NCI-H2081 (cell line): Measurements from ENCODE around the gene CLN6.
"Not testable (repeated sequence)": the region's sequence is repeated elsewhere in the genome, so short reads cannot be mapped to it uniquely, and the experiment has no call there.

Experiments used
- DNase-seq, 2 experiments: peaks; one replicate each; lab custom pipeline; 2025; lab: John Stamatoyannopoulos, UW

Gene CLN6

DNA sequence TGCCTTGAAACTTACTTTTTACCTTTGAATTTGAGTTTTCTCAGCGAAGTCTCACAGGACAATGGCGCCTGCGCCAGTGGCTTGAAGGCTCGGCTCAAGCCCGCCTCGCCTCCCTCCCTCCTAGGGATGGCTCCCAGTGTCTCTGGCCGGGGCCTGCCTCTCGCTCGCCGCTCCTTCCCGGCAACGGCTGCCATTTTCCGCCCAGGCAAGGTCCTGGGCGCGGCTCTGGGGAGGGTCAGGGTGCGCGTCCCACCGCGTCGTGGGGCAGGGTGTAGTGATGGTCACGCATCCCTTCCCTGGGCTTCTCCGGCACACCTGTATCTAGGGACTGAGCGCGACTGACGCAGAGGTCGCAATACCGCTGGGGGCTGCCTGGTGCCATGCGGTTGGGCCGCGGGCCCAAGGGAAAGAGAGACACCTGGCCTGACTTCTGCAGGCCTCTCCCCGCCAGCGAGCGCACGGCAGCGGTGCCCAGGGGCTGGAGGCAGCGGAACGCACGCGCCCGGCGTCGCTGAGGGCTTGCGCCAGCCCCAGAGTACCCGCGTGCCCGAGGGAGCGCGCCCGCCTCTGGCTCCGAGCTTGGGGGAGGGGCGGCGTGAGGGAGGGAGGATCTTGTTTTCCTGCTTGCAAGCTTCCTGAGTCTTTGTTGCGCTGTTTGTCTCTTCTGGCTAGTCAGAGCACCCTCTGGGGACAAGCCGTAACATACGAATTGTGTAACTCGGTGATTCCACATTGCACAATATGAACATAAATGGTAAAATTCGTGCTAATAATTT, 27.3 kb upstream of the CLN6 start:
- DNase-seq: no peak

DNA sequence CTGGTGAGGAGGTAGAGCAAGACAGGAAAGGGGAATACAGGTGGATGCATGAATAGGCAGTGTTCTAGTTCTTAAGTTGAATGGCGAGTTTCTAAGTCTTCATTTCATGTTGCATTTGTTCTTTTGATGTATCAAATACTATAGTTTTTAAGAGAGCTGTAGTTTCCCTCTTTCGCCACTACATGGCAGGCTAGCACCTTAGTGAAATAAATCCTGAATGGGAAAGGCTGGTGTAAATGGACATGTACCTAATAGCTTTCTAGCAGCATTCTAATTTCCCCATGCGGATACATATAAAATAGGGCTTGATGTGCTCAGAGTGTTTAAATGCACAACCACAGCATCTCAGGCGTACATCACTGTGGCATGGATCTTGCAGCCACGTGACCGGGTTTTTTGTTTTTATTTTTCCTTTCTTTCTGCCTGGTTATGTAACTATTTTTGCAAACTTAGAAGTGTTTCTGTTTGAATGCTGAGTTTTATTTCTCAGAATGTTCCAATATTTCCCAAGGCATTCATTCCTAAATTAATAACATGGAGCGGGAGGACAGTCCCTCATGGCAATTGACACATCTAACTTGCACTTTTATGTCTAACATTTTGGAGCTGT, 23.5 kb upstream of the CLN6 start:
- peak; percentile 71 to 77 for DNase-seq

DNA sequence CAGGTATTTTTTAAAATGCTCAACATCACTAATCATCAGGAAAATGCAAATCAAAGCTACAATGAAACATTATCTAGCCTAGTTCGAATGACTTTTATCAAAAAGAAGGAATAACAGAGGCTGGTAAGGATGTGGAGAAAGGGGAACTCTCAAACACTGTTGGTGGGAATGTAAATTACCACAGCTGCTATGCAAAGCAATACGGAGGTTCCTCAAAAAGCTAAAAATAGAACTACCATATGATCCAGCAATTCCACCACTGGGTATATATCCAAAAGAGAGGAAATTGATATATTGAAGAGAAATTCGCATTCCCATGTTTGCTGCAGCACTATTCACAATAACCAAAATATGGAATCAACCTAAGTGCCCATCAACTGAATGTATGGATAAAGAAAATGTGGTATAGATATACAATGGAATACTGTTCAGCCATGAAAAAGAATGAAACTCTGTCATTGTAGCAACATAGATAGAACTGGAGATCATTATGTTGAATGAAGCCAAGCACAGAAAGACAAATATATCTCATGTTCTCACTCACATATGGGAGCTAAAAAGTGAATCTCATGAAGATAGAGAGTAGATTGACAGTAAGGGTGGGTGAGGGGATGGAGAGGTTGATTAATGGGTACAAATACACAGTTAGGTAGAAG, 19.7 kb upstream of the CLN6 start:
- no peak for DNase-seq

DNA sequence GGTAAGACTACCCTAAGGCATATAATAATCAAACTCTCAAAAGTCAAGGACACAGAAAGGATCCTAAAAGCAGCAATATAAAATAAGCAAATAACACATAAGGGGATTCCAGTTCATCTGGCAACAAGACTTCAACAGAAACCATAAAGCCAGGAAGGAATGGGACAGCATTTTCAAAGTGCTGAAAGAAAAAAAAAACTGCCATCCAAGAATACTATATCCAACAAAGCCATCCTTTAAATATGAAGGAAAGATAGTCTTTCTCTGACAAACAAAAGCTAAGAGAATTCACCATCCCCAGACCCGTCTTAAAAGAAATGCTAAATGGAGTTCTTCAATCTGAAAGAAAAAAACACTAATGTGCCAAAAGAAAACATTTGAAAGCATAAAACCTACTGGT, 14.7 kb upstream of the CLN6 start:
- DNase-seq: no peak

DNA sequence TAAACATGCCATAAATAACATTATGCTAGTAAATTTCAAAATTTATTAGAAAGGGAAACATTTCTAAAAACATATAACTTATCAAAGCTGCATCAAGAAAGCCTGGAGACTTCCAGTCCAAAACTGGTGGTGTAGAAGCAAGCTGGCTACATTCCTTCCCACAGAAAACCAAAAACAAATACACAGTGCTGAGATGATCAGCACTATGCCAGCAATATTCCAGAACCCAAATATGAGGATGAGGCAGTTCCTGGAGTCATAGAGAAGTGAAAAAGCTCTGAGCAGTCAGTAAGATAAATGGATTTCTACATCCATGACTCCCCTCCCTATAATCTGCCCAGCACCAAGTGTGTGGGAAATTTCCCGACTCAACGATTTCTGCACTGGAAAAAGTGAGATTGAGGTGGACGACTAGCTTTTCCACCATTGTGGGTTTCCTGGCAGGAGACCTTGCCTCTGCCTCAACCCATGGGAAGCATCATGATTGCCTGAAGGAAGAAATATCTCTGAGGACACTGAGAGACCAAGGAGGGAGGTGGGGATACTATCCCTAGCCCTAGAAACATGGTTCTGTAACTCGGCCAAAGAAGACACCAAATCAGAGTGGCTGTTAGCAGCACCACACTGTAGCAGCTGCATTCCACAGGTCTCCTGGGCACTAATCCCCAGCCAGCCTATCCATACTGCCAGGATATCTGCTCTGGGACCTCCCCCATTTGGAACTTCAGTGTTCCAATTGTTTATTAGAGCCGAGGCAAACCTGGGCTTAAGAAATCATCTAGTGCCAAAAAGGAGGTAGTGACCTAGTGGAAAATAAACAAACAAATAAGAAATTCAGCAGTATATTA, 11.8 kb upstream of the CLN6 start:
- DNase-seq: no peak

DNA sequence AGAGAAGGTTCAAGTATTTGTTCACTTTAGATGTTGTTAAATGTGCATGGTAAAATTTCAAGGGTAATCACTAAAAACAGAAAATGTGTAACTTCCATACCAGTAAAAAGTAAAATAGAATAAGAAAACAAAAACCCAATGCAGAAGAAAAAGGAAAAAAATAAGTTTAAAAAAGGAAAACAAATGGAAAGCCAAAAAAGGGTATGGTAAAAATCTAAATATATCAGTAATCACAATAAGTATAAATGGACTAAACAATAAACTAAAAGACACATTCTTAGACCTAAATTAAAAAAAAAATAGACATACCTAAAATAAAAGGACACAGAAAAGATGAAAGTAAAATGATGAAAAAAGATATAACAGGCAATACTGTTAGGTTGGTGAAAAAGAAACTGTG, 9.5 kb upstream of the CLN6 start:
- DNase-seq: no peak

DNA sequence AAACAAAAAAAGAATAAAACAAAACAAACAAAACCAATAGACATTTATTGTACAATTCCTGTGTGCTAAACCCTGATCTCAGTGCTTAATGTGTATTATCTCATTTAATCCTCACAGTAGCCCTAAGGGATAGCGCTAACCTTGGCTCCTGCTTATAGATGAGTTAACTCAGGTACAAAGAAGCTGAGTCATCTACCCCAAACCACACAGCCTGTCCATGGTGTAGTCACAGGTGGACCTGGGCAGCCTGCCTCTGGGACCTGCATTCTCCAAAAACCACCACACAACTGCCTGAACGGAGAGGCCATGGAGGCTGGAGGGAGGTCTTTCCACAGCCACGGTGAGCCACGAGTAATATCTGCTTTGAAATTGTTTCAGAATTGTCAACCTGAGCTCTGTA, 5.5 kb upstream of the CLN6 start:
- no peak for DNase-seq

DNA sequence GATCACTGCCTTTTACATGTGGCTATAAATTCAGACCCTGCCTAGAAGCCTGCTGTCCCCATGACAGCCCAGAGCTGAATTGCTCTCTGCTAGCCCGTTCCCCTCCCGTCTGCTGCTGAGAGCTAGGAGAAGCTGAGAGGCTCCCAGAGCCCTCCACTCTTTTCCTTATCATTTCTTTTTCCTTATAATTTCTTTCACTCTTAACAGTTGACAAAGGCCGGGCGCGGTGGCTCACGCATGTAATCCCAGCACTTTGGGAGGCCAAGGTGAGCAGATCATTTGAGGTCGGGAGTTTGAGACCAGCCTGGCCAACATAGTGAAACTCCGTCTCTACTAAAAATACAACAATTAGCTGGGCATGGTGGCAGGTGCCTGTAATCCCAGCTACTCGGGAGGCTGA, 5.0 kb upstream of the CLN6 start:
- not testable (repeated sequence) for DNase-seq

DNA sequence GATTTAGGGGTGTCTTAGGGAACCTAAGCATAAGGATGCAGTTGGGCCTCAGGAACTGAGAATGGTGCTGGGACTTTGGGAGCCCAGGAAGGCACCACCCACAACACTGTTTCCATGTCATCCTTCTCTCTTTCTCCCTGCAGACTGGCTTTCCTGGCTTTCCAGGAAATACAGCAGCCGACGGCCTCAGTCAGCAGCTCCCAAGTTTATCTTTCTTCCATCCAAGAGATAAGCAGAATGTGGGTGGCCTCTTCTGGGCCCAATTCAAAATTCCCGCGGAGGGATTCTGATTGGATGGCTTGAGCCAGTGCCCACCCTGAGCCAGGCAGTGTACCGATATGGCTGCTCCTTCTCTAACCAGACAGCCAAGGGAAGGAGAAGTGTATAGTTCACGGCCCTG, 4.5 kb upstream of the CLN6 start:
- no peak for DNase-seq

DNA sequence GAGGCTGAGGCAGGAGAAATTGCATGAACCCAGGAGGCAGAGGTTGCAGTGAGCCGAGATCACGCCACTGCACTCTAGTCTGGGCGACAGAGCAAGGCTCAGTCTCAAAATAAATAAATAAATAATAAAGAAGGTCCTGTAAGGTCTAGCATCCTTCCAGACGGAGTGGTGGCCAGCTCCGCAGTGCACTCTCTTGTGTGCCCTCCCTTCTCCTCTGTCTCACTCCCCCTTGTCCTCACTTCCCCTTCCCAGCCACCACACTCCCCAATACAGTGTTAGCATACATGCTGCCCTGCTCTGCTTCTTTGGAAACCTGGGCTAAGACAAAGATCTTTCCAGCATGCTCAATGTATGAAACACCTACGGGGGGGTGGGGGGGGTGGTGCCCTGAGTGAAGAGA, 3.4 kb upstream of the CLN6 start:
- DNase-seq: no peak

DNA sequence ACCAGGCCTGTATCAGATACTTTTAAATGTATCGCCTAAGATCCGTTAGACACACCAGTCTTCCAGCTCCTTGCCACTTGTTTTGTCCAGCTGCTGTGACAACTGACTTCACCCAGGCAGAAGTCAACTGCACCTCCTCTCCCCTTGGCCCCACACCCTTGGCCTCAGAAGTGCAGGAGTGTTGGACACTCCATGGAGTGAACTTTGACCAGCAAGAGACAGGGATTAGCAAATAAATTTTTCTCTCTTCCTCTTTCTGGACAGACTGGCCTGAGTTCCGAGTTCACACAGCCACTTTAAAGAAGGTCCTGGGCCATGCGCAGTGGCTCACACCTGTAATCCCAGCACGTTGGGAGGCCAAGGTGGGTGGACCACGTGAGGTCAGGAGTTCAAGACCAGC, 2.9 kb upstream of the CLN6 start:
- no peak for DNase-seq

DNA sequence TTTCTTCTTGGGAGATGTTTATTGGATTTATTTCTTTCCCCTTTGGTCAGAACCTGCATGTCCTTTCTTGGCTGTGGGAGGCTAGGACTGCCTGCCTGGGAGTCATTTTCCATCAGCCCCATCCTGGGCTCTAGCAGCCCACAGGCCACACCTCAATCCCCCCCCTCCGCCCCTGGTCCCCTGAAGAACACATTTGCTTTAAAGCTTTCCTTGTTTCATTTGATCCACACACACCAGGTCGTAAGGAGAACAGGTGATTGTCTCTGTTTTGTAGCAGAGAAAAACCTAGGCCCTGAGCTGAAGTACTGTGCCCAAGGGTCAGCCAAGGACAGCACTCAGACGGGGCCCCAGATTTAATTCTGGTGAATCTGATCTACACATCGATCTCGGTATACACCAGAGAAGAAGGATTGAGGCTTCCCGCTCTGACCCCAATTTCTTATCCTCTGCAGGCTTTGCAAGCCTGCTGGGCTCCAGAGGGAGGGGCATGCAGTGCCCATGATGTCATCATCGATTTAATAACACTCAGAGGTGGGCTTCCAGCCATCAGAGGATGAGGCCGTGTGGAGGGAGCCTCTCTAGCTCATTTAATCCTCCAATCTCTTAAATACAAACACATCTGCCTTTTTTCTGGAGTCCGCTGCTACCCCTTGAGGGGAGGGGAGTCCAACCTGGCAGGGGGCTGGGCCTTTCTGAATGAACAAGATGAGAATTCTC, 1.7 kb upstream of the CLN6 start:
- no peak for DNase-seq

DNA sequence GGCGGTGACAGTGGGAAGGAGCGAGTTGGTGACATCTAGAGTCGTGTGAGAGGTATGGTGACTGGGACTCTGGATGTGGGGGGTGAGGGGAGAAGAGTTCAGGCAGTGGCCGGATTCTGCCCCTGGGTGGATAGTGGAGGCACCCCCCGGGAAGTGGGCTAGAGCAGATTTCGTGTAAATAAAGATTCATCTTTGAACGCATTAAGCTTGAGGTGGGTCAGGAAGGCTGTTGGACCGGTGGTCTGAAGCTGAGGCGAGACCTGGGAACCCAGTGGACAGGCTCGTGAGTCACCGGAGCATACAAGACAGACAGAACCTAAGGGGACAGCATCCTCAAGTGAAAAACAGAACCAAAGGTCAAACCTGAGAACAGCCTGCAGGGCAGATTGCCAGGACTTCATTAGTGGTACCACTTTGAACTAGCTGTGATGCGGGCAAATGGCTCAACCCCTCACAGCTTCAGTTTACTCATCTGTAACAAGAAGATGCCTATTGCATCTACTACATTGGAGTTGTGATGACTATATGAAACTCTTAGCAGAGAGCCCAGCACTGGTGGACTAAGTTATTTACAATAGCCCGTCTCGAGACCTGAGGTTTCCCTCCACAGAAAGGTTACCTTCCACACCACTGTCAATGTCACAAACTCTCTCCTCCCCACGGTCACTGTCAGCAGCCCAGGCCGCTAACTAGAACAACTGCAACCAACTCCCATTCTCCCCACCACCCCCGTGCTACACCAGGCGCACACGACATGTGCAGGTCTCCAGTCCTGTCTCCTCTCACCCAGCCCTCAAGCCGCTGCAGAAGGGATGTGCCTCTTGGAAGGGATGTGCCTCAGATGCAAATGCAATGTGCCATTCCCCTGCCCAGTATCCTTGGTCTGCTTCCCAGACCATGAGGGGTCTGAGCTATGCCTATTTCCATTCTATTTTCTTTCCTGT, 901 bp upstream of the CLN6 start:
- peak in 1 of 2 experiments; percentile 17 for DNase-seq

DNA sequence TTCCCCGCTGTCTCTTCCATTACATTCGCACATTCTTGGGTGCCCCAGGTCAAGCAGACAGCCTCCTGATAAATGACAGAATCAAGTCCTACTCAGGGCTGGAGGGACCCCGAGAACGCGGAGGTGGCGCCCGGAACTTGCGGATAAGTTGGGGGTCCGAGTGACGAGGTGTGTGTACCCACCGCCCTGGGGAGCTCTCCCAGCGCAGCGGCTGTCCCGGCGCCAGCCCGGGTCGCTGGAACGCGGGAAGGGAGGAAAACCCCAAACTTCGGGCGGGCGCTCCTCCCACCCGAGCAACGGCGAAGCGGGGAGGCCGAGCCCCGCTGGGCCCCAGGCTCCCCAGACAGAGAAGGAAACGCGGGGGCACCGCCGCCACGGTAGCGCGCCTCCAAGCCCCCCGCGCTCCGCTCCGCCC, 550 bp downstream of the CLN6 start:
- no peak for DNase-seq

DNA sequence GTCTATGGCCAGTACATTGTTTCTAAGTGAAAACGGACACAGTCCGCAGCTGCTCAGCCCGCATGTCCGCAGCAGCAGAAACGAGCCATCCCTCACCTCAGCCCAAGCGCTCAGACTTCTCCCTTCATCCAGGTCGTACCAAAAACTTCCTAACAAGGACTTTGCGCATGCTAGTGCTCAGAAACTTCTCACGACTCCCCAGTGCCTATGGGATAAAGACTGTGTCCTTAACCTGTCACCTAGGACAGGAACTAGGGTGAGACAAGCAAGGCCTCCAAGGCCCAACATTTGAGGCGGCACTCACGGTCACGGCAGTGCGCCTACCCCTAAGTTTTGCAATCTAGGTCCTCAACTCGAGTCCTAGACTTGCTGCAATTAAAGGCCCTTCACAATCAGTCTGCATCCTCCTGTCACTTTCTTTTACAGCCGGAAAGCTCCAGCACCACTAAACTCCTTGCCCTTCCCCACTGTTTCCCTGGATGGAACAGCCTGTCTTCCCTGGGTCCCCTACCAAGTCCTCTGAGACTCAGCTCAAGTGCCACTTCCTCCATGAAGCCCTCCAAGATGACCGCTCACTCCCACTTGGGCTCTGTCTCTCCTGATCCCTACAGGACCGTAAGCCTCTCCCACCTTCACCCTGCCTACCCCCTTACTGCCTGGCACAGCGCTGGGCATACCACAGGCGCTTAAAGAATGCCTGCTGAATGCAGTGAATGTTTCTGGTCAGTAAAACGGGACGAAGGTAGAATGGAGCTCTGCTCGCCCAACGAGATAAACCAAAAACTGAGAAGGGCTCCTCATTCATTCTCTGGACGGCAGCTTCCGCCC, 1.2 kb downstream of the CLN6 start:
- peak in 1 of 2 experiments; percentile 21 for DNase-seq

DNA sequence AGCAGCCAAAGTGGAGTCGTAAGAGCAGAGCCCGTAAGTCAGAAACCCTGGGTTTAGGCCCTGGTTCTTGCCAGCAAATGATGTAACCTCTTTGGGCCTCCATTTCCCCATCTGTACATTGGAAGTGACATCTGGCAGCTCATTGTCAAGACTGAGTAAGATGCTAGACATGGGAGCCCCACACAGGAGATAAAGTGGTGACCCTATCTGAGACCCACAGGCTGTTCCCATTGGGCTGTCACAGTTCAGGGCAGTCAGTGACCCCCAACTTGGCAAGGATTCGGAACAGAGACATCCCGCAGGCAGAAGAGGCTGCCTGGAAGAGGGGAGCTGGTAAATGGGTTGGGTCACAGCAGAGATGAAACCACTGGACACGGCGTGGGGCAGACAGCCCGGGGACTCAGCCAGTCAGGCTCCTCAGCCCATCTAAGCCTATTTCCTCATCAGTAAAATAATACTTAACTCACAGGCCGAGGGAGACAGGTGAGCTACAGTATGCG, 1.8 kb downstream of the CLN6 start:
- DNase-seq: no peak

DNA sequence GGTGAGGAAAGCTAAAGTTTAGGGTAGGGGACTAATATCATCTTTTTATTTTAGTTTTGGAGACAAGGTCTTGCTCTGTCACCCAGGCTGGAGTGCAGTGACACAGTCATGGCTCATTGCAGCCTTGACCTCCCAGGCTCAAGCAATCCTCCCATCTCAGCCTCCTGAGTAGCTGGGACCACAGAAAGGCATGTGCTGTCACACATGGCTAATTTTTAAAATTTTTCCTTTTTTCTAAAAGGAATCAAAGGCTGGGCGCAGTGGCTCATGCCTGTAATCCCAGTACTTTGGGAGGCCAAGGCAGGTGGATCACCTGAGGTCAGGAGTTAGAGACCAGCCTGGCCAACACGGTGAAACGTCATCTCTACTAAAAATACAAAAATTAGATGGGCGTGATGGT, 4.1 kb downstream of the CLN6 start:
- DNase-seq: not testable (repeated sequence)

DNA sequence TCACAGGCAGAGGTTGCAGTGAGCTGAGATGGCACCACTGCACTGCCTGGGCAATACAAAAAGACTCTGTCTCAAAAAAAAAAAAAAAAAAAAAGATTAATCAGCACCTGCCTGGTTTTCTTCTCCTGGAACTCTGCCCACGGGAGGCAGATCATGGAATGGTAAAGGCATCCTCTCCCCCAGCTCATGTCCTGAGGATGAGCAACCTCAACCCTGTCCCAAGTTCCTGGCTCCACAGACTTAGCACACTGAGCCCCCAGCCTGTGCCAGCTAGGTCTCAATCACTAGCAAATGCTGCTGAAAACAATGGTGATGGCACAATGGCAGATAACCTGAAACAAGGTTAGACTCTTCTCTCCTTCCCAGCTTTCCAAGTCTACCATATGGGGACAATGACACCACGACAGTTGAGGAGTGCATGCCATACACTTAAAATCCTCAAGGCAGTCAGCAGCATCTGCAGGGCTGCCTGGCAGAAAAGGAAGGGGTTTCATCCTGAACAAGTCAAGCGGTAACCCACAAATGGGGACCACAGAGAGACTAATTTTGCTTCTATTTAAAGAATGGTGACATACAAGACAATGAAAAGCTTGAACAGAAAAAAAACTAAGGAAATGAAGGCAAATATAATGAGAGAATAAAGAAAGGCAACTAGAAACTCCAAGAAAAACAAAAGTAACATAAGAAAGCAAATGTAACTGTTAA, 4.8 kb downstream of the CLN6 start:
- no peak for DNase-seq

DNA sequence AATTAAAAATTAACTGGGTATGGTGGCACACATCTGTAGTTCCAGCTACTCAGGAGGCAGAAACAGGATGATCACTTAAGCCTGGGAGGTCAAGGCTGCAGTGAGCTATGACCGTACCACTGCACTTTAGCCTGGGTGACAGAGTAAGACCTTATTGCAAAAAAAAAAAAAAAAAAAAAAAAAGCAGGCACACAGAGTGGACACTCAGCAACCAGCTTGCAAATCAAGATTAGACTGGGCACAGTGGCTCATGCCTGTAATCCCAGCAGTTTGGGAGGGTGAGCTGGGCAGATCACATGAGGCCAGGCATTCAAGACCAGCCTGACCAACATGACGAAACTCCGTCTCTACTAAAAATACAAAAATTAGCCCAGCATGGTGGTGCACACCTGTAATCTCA, 5.4 kb downstream of the CLN6 start:
- no peak for DNase-seq
